Nasal cavity respiratory epithelium epithelial cell of viscerocranial mucosa (primary cell): ENCODE measurements around the gene IDNK. TPM values are rescaled to one million over a fixed set of nuclear protein-coding genes. Genes with fewer than 3 reads are reported as not detected.

ENCODE experiments used
- total RNA-seq: library from RNA; depleted of rRNA; stranded (reverse); fragments of >200 nt; gene quantifications from 2 replicates; pipeline ENCODE4 v1.2.3, GENCODE V29; 2014

Gene IDNK
- total RNA-seq, result 1.5 and 3.8 TPM in 2 replicates

DNA sequence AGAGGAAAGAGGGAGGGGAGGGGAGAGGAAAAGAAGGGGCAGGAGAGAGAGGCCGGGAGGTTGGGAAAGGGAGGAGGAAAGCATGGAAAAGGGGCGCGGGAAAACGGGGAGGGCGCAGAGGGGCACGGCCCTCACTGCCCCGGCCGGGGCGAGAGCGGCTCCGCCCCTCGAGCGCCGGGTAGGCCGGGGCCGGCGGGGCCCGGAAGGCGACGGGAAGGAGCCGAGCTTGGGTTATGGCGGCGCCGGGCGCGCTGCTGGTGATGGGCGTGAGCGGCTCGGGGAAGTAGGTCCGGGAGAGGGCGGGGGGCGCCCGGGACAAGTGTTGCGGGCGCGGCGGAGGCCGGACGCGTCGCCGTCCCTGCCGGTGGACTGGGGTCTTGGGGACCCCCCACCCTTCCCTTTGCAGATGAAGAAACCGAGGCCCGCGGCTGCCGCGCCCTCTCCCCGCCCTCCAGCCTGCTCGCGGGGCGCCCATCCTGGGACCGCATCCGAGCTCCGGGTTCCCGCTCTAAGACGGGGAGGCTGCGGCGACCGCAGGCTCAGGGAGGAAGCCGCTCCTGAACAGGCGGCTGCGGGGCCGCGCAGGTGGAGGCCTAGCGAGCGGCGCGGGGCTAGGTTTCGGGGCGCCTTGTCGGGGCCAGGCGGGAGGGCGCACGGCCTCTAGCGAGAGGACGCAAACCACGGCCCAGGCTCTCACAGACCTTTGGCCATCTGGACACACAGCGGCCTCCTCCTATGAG is at the start of gene IDNK:
Gene IDNK, plus strand, starts transcription at position 205 of the 740 bp plus-strand sequence. Its CDS starts 29 bp downstream, at position 234.

Other genes with a start within 250 kb of the IDNK start
- gene FRMD3, start 84.7 kb upstream of the IDNK start, total RNA-seq, result under 0.01 and 0.43 TPM in 2 replicates
- gene UBQLN1, start 84.8 kb downstream of the IDNK start, total RNA-seq, result 113 and 150 TPM in 2 replicates
- gene GKAP1, start 194.6 kb downstream of the IDNK start, total RNA-seq, result 0.34 and 1.6 TPM in 2 replicates